Hepatocyte (in vitro differentiated cells): Measurements from ENCODE around the gene PAPOLG. TPM values are rescaled to one million over a fixed set of nuclear protein-coding genes. Genes with fewer than 3 reads are reported as not detected.

Source experiments
- DNase-seq: peaks from one replicate; pipeline ENCODE4 v3.0.0-alpha.2; 2016; ENCODE audit warnings: low spot score
- H2AFZ ChIP-seq: fragments of 200-600 bp; sonication (generic); 2 replicates; pipeline ENCODE4 v1.6.0; 2016; ENCODE audit warnings: antibody characterized with exemption, mild to moderate bottlenecking
- H3K27ac ChIP-seq: fragments of 200-600 bp; sonication (generic); 2 replicates; pipeline ENCODE4 v1.5.1; 2016; ENCODE audit warnings: mild to moderate bottlenecking
- H3K27me3 ChIP-seq: fragments of 200-600 bp; sonication (generic); 2 replicates; pipeline ENCODE4 v1.6.1; 2016
- H3K36me3 ChIP-seq: fragments of 200-600 bp; sonication (generic); replicated peaks from 2 replicates; pipeline ENCODE4 v1.5.1; 2016; ENCODE audit warnings: low read depth; ENCODE audit not compliant: insufficient read depth
- H3K4me1 ChIP-seq: fragments of 200-600 bp; sonication (generic); 2 replicates; pipeline ENCODE4 v1.5.1; 2016; ENCODE audit warnings: mild to moderate bottlenecking, moderate library complexity; ENCODE audit not compliant: insufficient read depth
- H3K4me2 ChIP-seq: fragments of 200-600 bp; sonication (generic); 2 replicates; pipeline ENCODE4 v1.6.0; 2016
- H3K4me3 ChIP-seq: fragments of 200-600 bp; sonication (generic); 2 replicates; pipeline ENCODE4 v1.5.1; 2016; ENCODE audit warnings: mild to moderate bottlenecking
- H3K79me2 ChIP-seq: fragments of 200-600 bp; sonication (generic); 2 replicates; pipeline ENCODE4 v1.6.0; 2017; ENCODE audit warnings: mild to moderate bottlenecking
- H3K9me2 ChIP-seq: fragments of 200-600 bp; sonication (generic); replicated peaks from 2 replicates; pipeline ENCODE4 v1.6.0; 2017; ENCODE audit warnings: mild to moderate bottlenecking; ENCODE audit not compliant: insufficient read depth
- H3K9me3 ChIP-seq: fragments of 200-600 bp; sonication (generic); 2 replicates; pipeline ENCODE4 v1.5.1; 2016; ENCODE audit warnings: low read depth, mild to moderate bottlenecking
- H4K20me1 ChIP-seq: fragments of 200-600 bp; sonication (generic); 2 replicates; pipeline ENCODE4 v1.6.0; 2016; ENCODE audit warnings: mild to moderate bottlenecking; ENCODE audit not compliant: insufficient read depth, poor library complexity, severe bottlenecking
- CTCF ChIP-seq: fragments of 200-600 bp; sonication (generic); IDR thresholded peaks from 2 replicates; pipeline ENCODE4 v1.5.1; 2016; ENCODE audit warnings: antibody characterized with exemption, mild to moderate bottlenecking; ENCODE audit not compliant: poor library complexity
- EZH2 ChIP-seq: fragments of 200-600 bp; sonication (generic); IDR thresholded peaks from 2 replicates; pipeline ENCODE4 v1.6.1; 2016; ENCODE audit warnings: antibody characterized with exemption, mild to moderate bottlenecking, borderline replicate concordance
- EZH2phosphoT487 ChIP-seq: fragments of 200-600 bp; sonication (generic); IDR thresholded peaks from one replicate; pipeline ENCODE4 v1.6.1; 2018; ENCODE audit warnings: antibody characterized with exemption, mild to moderate bottlenecking, low read depth, moderate library complexity; ENCODE audit not compliant: unreplicated experiment, severe bottlenecking
- WGBS: methylation state at CpG from one replicate; pipeline ENCODE4 v1.1.6; 2016; ENCODE audit warnings: low lambda C conversion rate; ENCODE audit errors: missing lambda C conversion rate; 5-methylcytosine and 5-hydroxymethylcytosine counted together
- polyA plus RNA-seq: library from polyadenylated mRNA; unstranded; fragments of >200 nt; fragmentation: Nextera tagmentation; extraction: Ambion mirVana; gene quantifications from 2 replicates; pipeline ENCODE4 v1.2.1, GENCODE V29; 2016
- total RNA-seq: library from RNA; depleted of rRNA; stranded (reverse); fragments of >200 nt; gene quantifications from 2 replicates; pipeline ENCODE4 v1.2.3, GENCODE V29; 2014

The PAPOLG gene
- total and polyA plus RNA-seq, 2 experiments from 2014 or later = 3.4 to 13.5 TPM

- no peak for DNase-seq
- Histone ChIP-seq H3K36me3 (no peaks in the 10 kb centered on the region), H3K27ac (no peak overlapping the region)
Observed at GRCh38 chr2:60739156-60739555, 16.9 kb upstream of the PAPOLG start.

GRCh38 chr2:60741576-60741975 lies 14.5 kb upstream of the PAPOLG start:
- Histone ChIP-seq H2AFZ (no peak overlapping the region), H3K27me3 (peaks cover 8% of the 10 kb centered on the region), H3K79me2 (no peaks in the 10 kb centered on the region), H3K9me2 (no peaks in the 10 kb centered on the region), H3K4me3 (no peak overlapping the region), H3K4me1 (no peaks in the 10 kb centered on the region), H3K9me3 (no peaks in the 10 kb centered on the region), H3K36me3 (no peaks in the 10 kb centered on the region), H3K4me2 (no peak overlapping the region), H3K27ac (no peak overlapping the region), H4K20me1 (no peaks in the 10 kb centered on the region)
- TF ChIP-seq CTCF = no peak
- no peak for TF ChIP-seq EZH2
- TF ChIP-seq EZH2phosphoT487 = no peak
- no peak for DNase-seq
- WGBS = 93% methylated on average over 11 of the region's 11 CpGs

More at GRCh38 chr2:60739156-60739555, 16.9 kb upstream of the PAPOLG start:
- no peak overlapping the region for H3K4me3 ChIP-seq
- no peaks in the 10 kb centered on the region for H3K4me1 ChIP-seq
- WGBS = 79% methylated on average over 6 of the region's 6 CpGs
- H4K20me1 ChIP-seq = no peaks in the 10 kb centered on the region
- H3K79me2 ChIP-seq = no peaks in the 10 kb centered on the region
- TF ChIP-seq EZH2phosphoT487 (no peak), CTCF (no peak), EZH2 (no peak)
- no peaks in the 10 kb centered on the region for H3K9me2 ChIP-seq
- H3K9me3 ChIP-seq = no peaks in the 10 kb centered on the region
- H3K4me2 ChIP-seq = no peak overlapping the region
- peaks cover 20% of the 10 kb centered on the region for H3K27me3 ChIP-seq
- no peak overlapping the region for H2AFZ ChIP-seq

GRCh38 chr2:60742419-60742818 lies 13.6 kb upstream of the PAPOLG start:
- TF ChIP-seq EZH2phosphoT487 (no peak), EZH2 (no peak)
- Histone ChIP-seq H3K36me3 (no peaks in the 10 kb centered on the region), H3K79me2 (no peaks in the 10 kb centered on the region), H3K27ac (no peak overlapping the region), H3K4me1 (no peaks in the 10 kb centered on the region), H3K4me2 (no peak overlapping the region), H3K27me3 (peaks cover 2% of the 10 kb centered on the region), H2AFZ (no peak overlapping the region), H3K9me2 (no peaks in the 10 kb centered on the region), H4K20me1 (no peaks in the 10 kb centered on the region), H3K4me3 (no peak overlapping the region), H3K9me3 (no peaks in the 10 kb centered on the region)
- no peak for DNase-seq
- WGBS = 58% methylated on average over 4 of the region's 4 CpGs

GRCh38 chr2:60745330-60745729 lies 10.7 kb upstream of the PAPOLG start:
- 90% methylated on average over 5 of the region's 5 CpGs for WGBS
- H2AFZ ChIP-seq = no peak overlapping the region

More at GRCh38 chr2:60745330-60745729, 10.7 kb upstream of the PAPOLG start:
- no peak overlapping the region for H3K4me2 ChIP-seq
- no peak overlapping the region for H3K27ac ChIP-seq
- H3K4me1 ChIP-seq = no peaks in the 10 kb centered on the region
- no peaks in the 10 kb centered on the region for H3K79me2 ChIP-seq
- no peak for TF ChIP-seq EZH2
- TF ChIP-seq CTCF = no peak
- H3K4me3 ChIP-seq = no peak overlapping the region
- no peaks in the 10 kb centered on the region for H3K36me3 ChIP-seq
- no peaks in the 10 kb centered on the region for H3K9me2 ChIP-seq
- H3K27me3 ChIP-seq = no peaks in the 10 kb centered on the region
- DNase-seq = no peak
- H3K9me3 ChIP-seq = no peaks in the 10 kb centered on the region
- H4K20me1 ChIP-seq = no peaks in the 10 kb centered on the region
